Epithelial cell of esophagus (primary cell): ENCODE results near the gene GLYATL1.

Source experiments
- DNase-seq: peaks from one replicate; pipeline ENCODE4 v3.0.0; 2010; ENCODE audit warnings: low read depth
- H3K4me3 ChIP-seq: 2 replicates; pipeline ENCODE4 v1.5.1; 2011; ENCODE audit warnings: mild to moderate bottlenecking, low read length, control low read depth
- CTCF ChIP-seq: IDR thresholded peaks from 2 replicates; pipeline ENCODE4 v1.5.1; 2011; ENCODE audit warnings: low read depth, mild to moderate bottlenecking, low read length, control low read depth, inconsistent platforms; ENCODE audit not compliant: insufficient read depth; ENCODE audit errors: missing control alignments

GLYATL1 gene

DNA sequence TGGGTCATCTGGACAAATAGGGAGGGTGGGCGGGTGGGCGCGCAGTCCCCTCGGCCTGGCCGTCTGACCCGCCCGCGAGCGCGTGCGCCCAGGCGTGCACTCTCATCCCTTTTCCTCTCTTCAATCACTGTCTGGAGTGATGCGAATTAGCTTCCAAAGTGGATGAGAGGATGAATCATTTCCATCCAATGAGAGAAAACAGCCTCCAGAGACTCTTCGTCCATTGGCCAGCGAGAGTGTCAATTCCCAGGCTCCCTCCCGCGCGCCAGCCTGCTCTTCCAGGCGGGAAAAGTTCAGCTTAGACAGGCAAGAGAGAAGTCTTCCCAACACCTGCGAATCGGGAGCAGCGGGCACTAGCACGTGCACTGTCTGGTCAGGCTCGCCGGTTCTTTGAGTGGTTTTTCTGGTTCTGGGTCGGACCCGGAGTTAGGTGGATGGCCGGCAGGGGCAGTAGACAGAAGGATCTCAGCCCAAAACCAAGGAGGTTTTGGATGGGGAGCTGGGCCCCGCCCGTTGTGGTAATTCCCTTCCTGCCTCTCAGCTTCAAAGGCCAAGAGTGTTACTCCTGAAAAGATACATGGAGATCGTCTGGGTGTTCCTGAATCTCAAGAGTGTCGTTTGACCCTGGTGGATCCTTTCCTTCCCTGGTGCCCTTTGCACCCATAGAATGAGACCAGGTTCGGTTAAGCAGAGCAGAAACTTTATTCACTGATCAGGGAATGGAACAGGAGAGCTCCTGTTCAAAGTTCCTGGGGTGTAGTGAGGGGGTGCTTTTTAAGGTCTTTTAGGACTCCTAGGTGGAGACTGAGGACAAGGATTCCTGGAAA, 33.4 kb upstream of the GLYATL1 start:
- DNase-seq, result peak; percentile 82
- H3K4me3 ChIP-seq, result no peak overlapping the region
- no peak for TF ChIP-seq CTCF

GRCh38 chr11:58907780-58908179, 31.5 kb upstream of the GLYATL1 start:
- no peak for DNase-seq
- no peak for TF ChIP-seq CTCF
- no peak overlapping the region for H3K4me3 ChIP-seq

DNA sequence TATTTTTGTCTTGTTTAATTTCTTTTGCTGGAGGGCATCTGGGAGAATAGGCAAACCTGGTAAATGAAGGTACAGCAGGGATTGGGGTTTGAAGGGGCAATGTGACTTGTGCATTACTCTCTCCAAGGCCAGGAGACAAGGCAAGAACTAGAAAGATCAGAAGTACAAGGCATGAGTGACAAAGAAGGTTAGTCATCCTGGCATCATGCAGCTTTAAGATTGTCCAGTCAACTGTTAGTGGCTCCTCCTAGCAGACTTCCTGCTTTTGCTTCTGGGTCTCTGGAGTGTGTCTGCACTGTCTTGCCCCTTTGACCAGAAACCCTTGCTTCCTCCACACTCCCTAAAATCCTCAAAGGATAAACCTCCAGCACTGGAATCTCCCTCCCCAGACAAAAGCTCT, 27.2 kb upstream of the GLYATL1 start:
- DNase-seq, result peak; percentile 65

GRCh38 chr11:58913685-58914084, 25.6 kb upstream of the GLYATL1 start:
- no peak for TF ChIP-seq CTCF
- no peak for DNase-seq
- H3K4me3 ChIP-seq, result no peak overlapping the region

More for the DNA sequence above, 27.2 kb upstream of the GLYATL1 start:
- no peak overlapping the region for H3K4me3 ChIP-seq
- TF ChIP-seq CTCF, result no peak

DNA sequence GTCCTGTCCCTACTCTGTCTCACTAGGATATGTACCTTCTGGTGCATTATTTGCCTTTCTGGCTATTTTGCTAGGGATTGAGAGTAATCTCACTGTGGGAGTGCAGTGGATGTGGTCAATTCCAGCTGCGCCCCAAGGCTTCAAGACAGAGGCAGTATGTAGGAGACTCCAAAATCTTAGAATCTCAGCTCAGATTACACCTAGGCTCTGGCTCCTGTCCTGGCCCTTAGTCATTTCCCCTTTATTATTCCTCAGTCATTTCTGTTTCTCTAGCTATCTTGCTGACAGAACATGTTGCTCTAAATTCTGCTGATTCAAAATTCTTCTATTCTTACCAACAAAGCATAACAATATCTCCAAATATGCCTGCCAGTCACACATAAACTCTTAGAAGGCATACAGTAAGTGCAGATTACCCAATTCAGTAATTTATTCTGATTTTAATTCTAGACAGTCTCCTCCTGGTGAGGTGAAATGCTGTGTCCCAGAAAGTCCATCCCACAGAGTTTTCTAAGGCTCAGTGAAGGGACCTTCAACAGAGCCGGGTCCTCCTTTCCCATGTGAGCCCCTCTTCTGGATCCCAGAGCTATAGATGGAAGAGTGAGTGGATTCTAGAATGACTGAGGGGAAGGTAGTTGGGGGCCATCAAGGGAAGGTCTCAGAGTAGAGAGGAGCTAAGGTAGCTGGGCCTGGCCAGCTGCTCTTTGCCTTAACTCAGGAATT, 24.3 kb upstream of the GLYATL1 start:
- DNase-seq, result peak; percentile 50
- TF ChIP-seq CTCF, result no peak
- H3K4me3 ChIP-seq, result no peak overlapping the region

- no peak for TF ChIP-seq CTCF
Measured at GRCh38 chr11:58916637-58917036, 22.7 kb upstream of the GLYATL1 start.

More at GRCh38 chr11:58916637-58917036, 22.7 kb upstream of the GLYATL1 start:
- no peak for DNase-seq
- no peak overlapping the region for H3K4me3 ChIP-seq
